GM19467 (cell line): ENCODE data around the gene ME3.

Experiments used
- ATAC-seq: cut with Tn5 transposase; IDR thresholded peaks from one replicate; pipeline ENCODE4 v1.9.1; 2021; ENCODE audit warnings: mild to moderate bottlenecking, moderate library complexity; ENCODE audit not compliant: unreplicated experiment

The ME3 gene

GRCh38 chr11:86693518-86693917, 21.1 kb upstream of the ME3 start:
- ATAC-seq = no peak

DNA sequence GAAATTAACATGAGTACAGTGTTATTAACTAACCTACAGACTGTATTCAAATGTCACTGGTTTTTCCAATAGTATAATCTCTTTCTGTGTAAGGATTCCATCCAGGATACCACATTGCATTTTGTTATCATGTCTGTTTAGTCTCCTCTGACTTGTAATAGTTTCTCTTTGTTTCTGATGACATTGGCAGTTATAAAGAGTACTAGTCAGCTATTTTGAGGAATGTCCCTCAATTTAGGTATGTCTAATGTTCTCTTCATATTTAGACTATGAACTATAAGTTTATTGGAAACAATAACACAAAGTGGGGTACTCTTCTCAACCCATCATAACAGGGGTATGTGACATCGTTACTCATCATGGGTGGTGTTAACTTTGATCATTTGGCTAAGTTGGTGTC, 20.3 kb upstream of the ME3 start:
- ATAC-seq = no peak

GRCh38 chr11:86692317-86692716, 19.9 kb upstream of the ME3 start:
- ATAC-seq = no peak

DNA sequence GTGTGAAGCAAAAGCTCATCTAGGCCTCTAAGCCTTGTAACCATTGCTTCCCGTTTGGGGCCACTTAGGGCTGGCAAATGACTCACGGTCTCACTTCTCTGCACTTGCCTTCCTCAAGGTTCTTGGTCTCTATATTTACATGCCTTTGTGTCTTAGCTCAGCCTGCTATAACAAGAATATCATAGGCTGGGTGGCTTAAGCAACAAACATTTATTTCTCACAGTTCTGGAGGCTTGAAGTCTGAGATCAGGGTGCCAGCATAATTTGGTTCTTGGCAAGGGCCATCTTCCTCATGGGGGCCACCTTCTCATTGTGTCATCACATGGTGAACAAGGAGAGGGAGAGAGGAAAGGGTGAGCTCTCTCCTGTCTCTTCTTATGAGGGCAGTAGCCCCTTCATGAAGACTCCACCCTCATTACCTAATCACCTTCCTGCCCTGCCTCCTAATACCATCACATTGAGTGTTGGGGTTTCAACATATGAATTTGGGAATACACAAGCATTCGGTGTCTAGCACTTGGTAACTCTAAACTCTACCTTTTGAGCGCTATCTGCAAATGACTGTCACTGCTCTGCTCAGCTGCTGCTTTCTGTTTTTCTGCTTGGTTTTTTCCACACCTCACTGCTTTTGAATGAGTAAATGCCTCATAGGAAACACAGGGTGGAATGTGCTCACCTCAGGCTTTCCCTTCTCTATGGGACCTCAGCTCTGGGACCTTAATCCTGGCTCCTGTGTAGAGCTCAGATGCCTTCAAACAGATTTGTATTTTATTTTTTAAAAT, 16.2 kb upstream of the ME3 start:
- ATAC-seq = no peak

- no peak for ATAC-seq
Observed at GRCh38 chr11:86687185-86687778, 14.9 kb upstream of the ME3 start.

GRCh38 chr11:86686531-86686930, 14.1 kb upstream of the ME3 start:
- ATAC-seq = no peak

GRCh38 chr11:86681483-86681756, 9.0 kb upstream of the ME3 start:
- no peak for ATAC-seq

DNA sequence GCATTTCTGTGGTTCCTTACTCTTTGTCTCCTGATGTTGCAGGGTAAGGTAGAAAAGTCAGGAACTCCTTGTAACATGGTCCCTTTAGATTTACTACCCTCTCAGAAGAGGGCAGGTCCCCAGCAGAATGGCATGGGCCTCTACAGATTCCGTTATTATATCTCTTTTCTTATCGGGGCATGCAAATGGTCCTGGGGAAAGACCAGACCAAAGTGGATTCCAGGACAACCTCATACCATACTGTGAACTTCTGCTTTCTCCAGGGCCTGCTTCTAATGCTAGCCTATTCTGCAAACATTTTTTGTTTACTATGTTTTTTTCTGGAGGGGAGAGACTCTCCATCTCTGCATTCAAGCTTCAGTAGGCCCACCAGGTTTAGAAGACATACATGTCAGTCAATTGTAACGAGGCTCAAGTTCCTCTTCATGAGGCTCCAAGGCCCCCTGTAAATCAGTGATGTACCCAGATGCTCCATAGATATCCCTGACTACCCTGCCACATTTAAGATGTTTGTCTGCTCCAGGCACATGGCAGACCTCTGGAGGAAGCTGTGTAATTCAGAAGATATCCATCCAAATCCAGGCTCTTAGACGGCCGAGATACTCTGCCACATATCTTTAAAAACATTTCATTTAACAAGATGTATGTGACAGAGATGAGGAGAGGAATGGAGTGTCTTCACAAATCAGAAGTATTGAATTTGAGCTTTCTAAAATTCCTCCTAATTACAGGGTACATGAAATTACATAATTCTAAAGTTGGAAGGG, 8.5 kb upstream of the ME3 start:
- ATAC-seq = no peak

GRCh38 chr11:86678823-86679222, 6.4 kb upstream of the ME3 start:
- no peak for ATAC-seq

DNA sequence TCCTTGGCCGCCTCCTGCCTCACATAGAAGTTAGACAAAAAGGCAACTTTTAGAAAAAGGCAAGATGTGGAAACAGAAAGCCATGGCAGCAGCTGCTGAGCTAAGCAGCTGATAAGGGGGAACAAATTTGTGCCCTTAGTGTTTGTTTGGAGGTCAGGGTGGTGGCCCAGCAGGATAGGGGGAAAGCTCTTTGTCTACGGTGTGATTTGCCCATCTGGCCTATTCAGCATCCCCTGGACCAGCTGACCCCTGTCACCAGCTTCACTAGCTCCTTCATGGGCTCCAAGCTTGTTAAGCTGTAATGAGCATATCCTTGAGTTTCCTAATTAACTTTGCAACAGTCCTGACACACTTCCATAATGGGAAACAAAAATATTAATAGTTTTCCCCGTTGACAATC, 5.9 kb upstream of the ME3 start:
- no peak for ATAC-seq

DNA sequence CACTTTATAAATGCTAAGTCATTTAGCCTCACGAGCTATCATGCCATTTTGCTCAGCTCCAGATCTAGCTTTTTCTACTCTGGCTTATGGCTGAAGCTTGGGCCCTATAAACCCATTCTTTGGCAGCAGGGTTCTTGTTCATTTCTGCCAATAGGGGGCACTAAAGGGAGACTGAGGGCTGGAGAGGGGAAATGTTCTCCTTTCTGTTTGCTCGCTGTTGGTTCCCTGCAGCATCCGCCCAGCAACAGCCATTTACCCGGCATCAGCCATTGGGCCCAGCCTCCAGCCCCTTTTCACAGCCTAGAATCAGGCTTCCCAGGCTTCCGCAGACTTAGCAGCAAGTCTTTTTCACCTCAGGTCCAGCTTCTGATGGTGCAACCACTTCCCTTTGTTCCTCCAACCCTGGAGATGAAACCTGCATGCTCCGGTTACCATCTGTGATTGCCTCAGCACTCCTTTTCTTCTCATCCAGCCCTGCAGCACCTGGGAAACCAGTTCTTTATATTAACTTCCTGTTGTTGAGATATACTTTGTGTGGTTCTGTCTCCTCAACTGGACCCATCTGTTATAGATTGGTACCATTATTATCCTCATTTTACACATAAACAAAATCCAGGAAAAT, 4.2 kb upstream of the ME3 start:
- ATAC-seq = no peak

DNA sequence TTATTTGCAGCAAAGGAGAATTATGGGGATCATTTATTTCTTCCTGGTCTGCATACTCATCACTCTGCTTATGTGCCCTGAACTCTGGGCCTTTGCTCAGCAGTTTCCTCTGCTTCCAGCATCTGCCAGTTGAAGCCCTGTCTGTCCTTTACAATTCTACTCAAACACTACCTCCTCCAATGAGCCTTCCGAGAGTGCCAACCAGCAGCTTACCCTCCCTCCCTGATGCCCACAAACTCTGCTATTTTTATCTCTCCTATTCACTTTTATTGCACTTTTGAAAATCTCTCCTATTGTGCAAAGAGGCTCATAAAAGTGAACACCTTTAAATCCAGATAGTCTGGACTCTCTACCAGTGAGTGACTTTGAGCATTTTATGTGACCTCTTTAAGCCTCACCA, 3.6 kb upstream of the ME3 start:
- no peak for ATAC-seq

DNA sequence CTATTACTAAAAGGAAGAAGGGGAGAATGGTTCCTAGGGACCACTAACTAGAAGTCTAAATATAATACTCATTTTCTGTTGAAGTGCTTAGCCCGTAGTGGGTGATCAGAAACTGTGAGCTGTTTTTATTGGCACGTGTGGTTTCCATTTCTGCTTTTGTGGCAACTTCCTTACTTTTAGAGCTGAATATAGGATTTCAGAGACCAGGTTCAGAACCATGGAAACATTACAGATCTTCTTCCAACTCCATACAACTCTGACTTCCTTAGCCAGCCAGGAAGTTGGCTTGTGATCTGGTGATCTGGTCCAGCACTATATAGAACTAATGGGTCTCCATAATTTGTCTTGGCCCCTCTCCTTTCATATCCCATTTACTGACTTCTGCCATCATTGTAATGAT, 2.6 kb upstream of the ME3 start:
- ATAC-seq = no peak

- ATAC-seq = no peak
Observed at GRCh38 chr11:86673872-86674750, 1.7 kb upstream of the ME3 start.

GRCh38 chr11:86673055-86673843, 833 bp upstream of the ME3 start:
- ATAC-seq = no peak

GRCh38 chr11:86671531-86672006, 847 bp downstream of the ME3 start:
- ATAC-seq = peak; percentile 16

DNA sequence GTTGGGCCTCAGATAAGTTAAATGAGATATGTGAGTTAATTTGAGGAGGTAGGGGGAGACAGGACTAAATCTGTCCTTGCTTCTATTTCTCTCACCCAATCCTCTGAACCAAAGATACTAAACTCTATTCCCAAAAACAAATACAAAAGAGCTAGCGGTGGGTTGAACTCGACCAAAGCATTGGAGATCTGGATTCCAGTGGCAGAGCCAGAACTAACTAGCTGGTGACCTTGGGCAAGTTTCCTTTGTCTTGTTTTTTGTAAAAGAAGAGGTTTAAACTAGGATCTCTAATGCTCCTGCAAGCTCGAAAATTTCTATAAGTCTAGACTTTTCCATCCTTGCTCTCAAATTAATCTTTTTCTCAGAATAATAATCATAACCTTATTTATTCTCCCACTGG, 1.5 kb downstream of the ME3 start:
- ATAC-seq = no peak

GRCh38 chr11:86670181-86670580, 2.2 kb downstream of the ME3 start:
- no peak for ATAC-seq

- no peak for ATAC-seq
Observed at GRCh38 chr11:86669424-86669823, 3.0 kb downstream of the ME3 start.

DNA sequence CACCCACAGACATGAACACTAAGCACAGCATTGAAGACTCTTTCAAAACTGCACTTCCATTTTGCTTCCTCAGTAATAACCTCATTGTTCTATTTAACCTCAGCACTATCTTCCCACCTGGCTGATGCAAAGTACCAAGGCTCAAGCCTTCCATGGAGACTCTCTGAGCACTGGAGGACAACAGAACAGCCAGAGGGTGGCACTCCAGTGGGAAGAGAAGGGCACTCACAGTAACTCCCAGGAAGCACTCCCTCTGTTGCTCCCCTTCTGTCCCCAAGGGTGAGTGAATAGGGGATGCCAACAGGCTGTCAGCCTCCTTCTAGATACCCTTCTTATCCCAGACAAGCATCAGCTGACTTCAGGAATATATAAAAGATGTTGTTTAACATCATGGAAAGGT, 3.5 kb downstream of the ME3 start:
- no peak for ATAC-seq
